Astrocyte of the cerebellum (primary cell): ENCODE measurements around the gene MANSC4.

Experiments used
- DNase-seq: peaks from one replicate; pipeline ENCODE4 v3.0.0-alpha.2; 2011; ENCODE audit warnings: low read depth
- H3K4me3 ChIP-seq: 2 replicates; pipeline ENCODE4 v1.5.1; 2011; ENCODE audit warnings: mild to moderate bottlenecking, low read depth, low read length, moderate library complexity
- in situ Hi-C: cut with HindIII; loops from 2 replicates; pipeline ENCODE4 v1.10.0; 2017; ENCODE audit warnings: low sequenced_read_pairs
- TF ChIP-seq, protein P1 (sequence below): IDR thresholded peaks from 2 replicates; pipeline ENCODE4 v1.5.1; 2012; ENCODE audit warnings: low read length, low read depth, moderate library complexity, mild to moderate bottlenecking; ENCODE audit errors: missing control alignments

MANSC4 gene

DNA sequence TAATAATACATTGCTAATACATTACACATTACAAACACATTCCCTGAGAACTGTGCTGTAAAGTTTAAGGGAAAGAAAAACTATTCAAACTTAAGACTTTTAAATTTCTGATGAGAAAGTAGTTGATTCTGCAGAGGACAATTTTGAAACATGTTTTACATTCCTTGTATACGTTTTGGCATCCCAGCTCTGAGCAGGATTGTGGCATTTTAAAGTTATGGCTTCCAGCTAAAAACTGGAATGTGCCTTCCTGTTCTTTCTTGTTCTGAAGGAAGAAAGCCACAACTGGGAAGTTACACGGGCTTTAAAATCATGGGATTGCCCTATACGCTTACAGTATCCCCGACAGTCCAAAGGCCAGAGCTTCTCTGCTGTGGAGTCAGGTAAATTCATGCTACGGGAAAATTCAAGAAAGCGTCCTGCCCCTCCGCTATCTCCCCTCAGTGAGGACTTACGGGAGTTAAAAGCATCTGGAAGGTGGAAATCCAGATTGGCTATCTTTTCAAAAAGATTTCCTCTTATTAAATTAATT is 10.8 kb downstream of the MANSC4 start:
- no peak overlapping the region for H3K4me3 ChIP-seq
- DNase-seq: no peak
- TF ChIP-seq, protein P1, sequence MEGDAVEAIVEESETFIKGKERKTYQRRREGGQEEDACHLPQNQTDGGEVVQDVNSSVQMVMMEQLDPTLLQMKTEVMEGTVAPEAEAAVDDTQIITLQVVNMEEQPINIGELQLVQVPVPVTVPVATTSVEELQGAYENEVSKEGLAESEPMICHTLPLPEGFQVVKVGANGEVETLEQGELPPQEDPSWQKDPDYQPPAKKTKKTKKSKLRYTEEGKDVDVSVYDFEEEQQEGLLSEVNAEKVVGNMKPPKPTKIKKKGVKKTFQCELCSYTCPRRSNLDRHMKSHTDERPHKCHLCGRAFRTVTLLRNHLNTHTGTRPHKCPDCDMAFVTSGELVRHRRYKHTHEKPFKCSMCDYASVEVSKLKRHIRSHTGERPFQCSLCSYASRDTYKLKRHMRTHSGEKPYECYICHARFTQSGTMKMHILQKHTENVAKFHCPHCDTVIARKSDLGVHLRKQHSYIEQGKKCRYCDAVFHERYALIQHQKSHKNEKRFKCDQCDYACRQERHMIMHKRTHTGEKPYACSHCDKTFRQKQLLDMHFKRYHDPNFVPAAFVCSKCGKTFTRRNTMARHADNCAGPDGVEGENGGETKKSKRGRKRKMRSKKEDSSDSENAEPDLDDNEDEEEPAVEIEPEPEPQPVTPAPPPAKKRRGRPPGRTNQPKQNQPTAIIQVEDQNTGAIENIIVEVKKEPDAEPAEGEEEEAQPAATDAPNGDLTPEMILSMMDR: no peak
- in situ Hi-C loops: no loop called here

DNA sequence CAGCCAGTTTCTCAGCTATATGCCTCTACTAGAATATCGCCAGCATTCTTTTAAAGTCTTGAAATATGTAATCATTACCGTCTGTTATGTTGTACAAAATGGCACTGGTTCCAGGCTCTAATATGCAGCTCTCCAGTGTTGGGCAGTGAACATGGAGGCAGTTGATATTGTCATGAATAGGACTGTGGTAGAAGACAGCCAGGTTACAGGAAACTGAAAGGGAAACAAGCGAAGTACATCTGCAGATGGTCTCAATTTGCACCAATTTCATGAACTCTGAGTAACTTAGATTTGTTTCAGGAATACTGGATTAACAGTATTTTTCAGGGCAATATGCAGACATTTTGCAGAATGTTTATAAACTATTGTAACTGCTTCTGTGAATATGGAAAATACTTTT is 13.4 kb downstream of the MANSC4 start:
- TF ChIP-seq, protein P1: no peak
- in situ Hi-C loops: no loop called here
- H3K4me3 ChIP-seq: no peak overlapping the region
- no peak for DNase-seq

DNA sequence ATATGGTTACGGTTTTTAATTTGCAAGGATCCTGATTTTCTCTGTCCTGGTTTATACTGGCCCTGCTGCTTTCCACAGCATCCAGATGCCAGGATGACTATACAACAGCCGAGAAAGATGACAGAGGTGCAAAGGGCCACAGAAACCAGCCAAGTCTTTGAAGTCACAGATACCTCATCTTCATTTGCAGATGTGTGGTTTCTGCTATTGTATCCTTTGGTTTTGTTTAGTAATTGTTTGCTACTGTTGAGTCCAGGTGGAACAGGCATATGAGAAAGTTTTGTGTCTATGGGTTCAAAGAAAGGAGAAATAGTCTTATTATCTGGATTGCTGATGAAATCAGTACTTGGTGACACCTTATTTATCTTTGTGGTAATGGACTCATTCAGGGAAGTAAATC is 17.3 kb downstream of the MANSC4 start:
- DNase-seq: no peak
- in situ Hi-C loops: no loop called here
- TF ChIP-seq, protein P1: no peak
- H3K4me3 ChIP-seq: no peak overlapping the region

DNA sequence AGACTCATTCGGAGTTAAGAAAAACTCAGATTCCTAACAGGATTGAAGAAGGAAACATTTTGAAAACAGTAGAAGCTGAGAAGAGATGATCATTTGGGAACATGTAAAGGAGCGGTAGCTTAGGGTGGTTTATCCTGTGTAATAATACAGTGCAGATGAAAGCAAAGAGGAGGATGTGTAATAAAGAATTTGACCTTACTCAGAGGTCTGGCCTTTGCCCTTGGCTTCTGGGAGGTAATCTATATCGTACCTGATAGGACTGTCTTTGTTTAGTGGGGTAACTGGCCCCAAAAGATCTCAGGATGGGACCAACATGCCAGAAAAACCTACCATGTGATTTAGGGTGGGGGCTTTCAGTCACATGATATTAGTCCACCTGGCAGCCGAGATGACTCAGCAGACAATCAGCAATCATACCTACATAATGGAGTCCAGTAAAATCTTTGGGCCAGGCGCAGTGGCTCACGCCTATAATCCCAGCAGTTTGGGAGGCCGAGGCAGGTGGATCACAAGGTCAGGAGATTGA is 23.3 kb downstream of the MANSC4 start:
- H3K4me3 ChIP-seq: no peak overlapping the region
- in situ Hi-C loops: no loop called here
- TF ChIP-seq, protein P1: no peak
- no peak for DNase-seq

DNA sequence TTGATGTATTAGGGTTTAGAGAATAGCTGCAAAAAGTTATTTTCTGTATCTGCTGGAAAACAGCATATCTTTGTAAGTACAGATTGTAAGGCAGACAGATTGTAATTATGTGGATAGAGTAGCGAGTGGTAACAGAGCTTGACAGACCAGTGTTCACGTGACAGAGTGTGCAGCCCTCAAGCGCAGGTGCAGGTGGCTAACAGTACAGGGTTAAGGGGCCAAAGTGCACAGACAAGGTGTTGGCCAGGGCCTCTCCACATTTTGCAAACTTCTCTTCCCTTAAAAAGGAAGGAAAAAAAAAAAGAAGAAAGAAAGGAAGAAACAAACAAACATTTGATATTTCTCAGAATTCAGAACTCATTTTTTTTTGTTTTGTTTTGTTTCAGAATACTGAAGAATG is 25.2 kb downstream of the MANSC4 start:
- no peak overlapping the region for H3K4me3 ChIP-seq
- in situ Hi-C loops: no loop called here
- TF ChIP-seq, protein P1: no peak
- DNase-seq: no peak

DNA sequence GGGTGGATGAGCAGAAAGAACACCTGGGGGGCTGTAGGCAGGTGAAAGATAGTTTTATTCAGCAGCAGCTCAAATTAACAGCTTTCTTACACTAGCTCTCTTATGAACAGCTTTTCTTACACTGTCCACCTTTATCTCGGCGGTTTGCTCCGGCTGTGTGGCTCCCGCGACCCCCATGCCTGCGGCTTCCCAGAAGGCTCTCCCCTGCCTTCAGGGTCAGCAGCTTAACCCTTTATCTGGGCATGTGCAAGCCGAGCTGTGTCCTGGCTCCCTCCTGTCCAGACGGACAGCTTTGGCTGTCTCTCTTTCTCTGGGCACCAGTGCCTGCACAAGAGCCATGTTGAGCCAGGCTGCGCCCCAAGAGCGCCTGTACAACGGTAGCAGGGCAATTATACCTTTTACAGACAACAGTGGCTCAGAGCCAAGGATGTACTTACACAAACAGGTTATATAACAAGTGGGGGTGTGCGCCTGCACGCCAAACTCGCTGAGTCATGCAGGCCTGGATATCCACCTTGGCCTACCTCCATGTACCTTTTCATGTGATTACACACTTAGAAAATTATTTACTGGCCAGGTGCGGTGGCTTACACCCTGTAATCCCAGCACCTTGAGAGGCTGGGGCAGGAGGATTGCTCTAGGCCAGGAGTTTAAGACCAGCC is 28.5 kb downstream of the MANSC4 start:
- no peak for DNase-seq
- in situ Hi-C loops: no loop called here
- TF ChIP-seq, protein P1: no peak

More for the DNA sequence above, 28.5 kb downstream of the MANSC4 start:
- H3K4me3 ChIP-seq: no peak overlapping the region
